CD4-positive, alpha-beta T cell treated with Interleukin-15 for 4 hours (primary cell): Measurements from ENCODE around the gene SCG5.
"Not testable (repeated sequence)": the region's sequence is repeated elsewhere in the genome, so short reads cannot be mapped to it uniquely, and the experiment has no call there.

Experiments
- DNase-seq: peaks from one replicate; pipeline ENCODE4 v3.0.0-alpha.2; 2020; ENCODE audit warnings: low spot score

The SCG5 gene

GRCh38 chr15:32641517-32642059, at the start of gene SCG5:
Gene SCG5 (plus strand): TSS chr15:32641710. CDS start chr15:32643593, 1,883 bp downstream.
- DNase-seq = no peak

- not testable (repeated sequence) for DNase-seq
Measured at GRCh38 chr15:32593151-32593550, 48.4 kb upstream of the SCG5 start, which contains the start of gene GOLGA8N. Gene GOLGA8N (plus strand): TSS chr15:32593456.

GRCh38 chr15:32609518-32609917, 32.0 kb upstream of the SCG5 start:
- DNase-seq = not testable (repeated sequence)

- peak; percentile 28 for DNase-seq
Measured at GRCh38 chr15:32610719-32611118, 30.8 kb upstream of the SCG5 start.

- DNase-seq = not testable (repeated sequence)
Measured at GRCh38 chr15:32614712-32615050, 26.8 kb upstream of the SCG5 start.

- DNase-seq = peak; percentile 90
Measured at GRCh38 chr15:32615051-32615870, 26.2 kb upstream of the SCG5 start, which contains the start of gene ARHGAP11A. Gene ARHGAP11A (plus strand): TSS chr15:32615504. CDS start chr15:32616212, 708 bp downstream.

GRCh38 chr15:32615871-32616426, 25.6 kb upstream of the SCG5 start:
- not testable (repeated sequence) for DNase-seq

- DNase-seq = no peak
Measured at GRCh38 chr15:32636410-32636809, 5.1 kb upstream of the SCG5 start.

- DNase-seq = no peak
Measured at GRCh38 chr15:32636908-32637567, 4.5 kb upstream of the SCG5 start.

- no peak for DNase-seq
Measured at GRCh38 chr15:32637704-32638103, 3.8 kb upstream of the SCG5 start.

- DNase-seq = no peak
Measured at GRCh38 chr15:32642667-32643435, 1.3 kb downstream of the SCG5 start.

- DNase-seq = no peak
Measured at GRCh38 chr15:32643907-32644445, 2.5 kb downstream of the SCG5 start.

- no peak for DNase-seq
Measured at GRCh38 chr15:32646291-32646690, 4.8 kb downstream of the SCG5 start.

GRCh38 chr15:32649342-32649741, 7.8 kb downstream of the SCG5 start:
- DNase-seq = no peak

- DNase-seq = peak; percentile 52
Measured at GRCh38 chr15:32651229-32651837, 9.8 kb downstream of the SCG5 start.

- no peak for DNase-seq
Measured at GRCh38 chr15:32652178-32652577, 10.7 kb downstream of the SCG5 start.

GRCh38 chr15:32656091-32656490, 14.6 kb downstream of the SCG5 start:
- DNase-seq = no peak

GRCh38 chr15:32656496-32656895, 15.0 kb downstream of the SCG5 start:
- no peak for DNase-seq

- DNase-seq = peak; percentile 23
Measured at GRCh38 chr15:32657198-32657883, 15.8 kb downstream of the SCG5 start.

- DNase-seq = no peak
Measured at GRCh38 chr15:32657941-32658340, 16.4 kb downstream of the SCG5 start.
